Chondrocyte (in vitro differentiated cells): Measurements from ENCODE around the gene C1QTNF12. TPM values are rescaled to one million over a fixed set of nuclear protein-coding genes. Genes with fewer than 3 reads are reported as not detected.

Source experiments
- DNase-seq: peaks from one replicate; pipeline ENCODE4 v3.0.0; 2021; ENCODE audit warnings: mixed read lengths, low spot score
- H3K27ac Mint-ChIP-seq: one replicate; pipeline ENCODE4 v1.8.0; 2021; ENCODE audit warnings: mild to moderate bottlenecking, moderate library complexity, mixed read lengths; ENCODE audit not compliant: unreplicated experiment
- H3K27me3 Mint-ChIP-seq: 2 replicates; pipeline ENCODE4 v1.8.0; 2021; ENCODE audit warnings: low read depth, mixed read lengths
- H3K36me3 Mint-ChIP-seq: 2 replicates; pipeline ENCODE4 v1.8.0; 2021; ENCODE audit warnings: low read depth, mixed read lengths
- H3K4me1 Mint-ChIP-seq: 2 replicates; pipeline ENCODE4 v1.8.0; 2021; ENCODE audit warnings: low read depth, mild to moderate bottlenecking, mixed read lengths
- H3K4me3 Mint-ChIP-seq: one replicate; pipeline ENCODE4 v1.8.0; 2021; ENCODE audit warnings: mild to moderate bottlenecking, moderate library complexity, mixed read lengths; ENCODE audit not compliant: unreplicated experiment
- H3K9me3 Mint-ChIP-seq: 2 replicates; pipeline ENCODE4 v1.8.0; 2021; ENCODE audit warnings: low read depth, mixed read lengths
- CTCF ChIP-seq: fragments of 200-600 bp; sonication (generic); IDR thresholded peaks from 2 replicates; pipeline ENCODE4 v1.5.0; 2021; ENCODE audit warnings: antibody characterized with exemption, mild to moderate bottlenecking, moderate library complexity
- total RNA-seq: library from RNA; stranded (reverse); gene quantifications from 3 replicates; pipeline ENCODE4 v1.2.1, GENCODE V29; 2021

Gene C1QTNF12
- total RNA-seq, 1 donor from 2014 or later: 1.3 TPM

GRCh38 chr1:1284221-1285101 is 37.9 kb upstream of the C1QTNF12 start:
- no peaks in the 10 kb centered on the region for H3K27me3 Mint-ChIP-seq
- H3K27ac Mint-ChIP-seq: no peak overlapping the region
- H3K36me3 Mint-ChIP-seq: no peaks in the 10 kb centered on the region
- H3K4me1 Mint-ChIP-seq: no peaks in the 10 kb centered on the region
- H3K9me3 Mint-ChIP-seq: no peaks in the 10 kb centered on the region
- DNase-seq: no peak
- no peak overlapping the region for H3K4me3 Mint-ChIP-seq
- TF ChIP-seq CTCF: no peak

DNA sequence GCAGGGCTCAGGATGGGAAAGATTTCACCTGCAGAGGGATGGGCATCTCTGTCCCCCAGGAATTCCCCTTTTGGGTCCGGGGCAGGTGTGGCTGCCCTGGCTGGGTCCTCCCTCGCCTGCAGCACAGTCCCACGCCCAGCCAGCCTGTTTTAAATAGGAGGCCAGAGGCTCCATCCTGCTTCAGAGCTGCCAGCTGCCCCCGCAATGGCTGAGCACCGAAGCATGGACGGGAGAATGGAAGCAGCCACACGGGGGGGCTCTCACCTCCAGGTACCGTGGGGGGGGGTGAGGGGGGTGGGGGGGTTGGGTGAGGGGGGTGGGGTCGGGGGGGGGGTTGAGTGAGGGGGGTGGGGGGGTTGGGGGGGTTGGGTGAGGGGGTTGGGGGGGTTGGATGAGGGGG is 37.3 kb upstream of the C1QTNF12 start:
- H3K27ac Mint-ChIP-seq: no peak overlapping the region

DNA sequence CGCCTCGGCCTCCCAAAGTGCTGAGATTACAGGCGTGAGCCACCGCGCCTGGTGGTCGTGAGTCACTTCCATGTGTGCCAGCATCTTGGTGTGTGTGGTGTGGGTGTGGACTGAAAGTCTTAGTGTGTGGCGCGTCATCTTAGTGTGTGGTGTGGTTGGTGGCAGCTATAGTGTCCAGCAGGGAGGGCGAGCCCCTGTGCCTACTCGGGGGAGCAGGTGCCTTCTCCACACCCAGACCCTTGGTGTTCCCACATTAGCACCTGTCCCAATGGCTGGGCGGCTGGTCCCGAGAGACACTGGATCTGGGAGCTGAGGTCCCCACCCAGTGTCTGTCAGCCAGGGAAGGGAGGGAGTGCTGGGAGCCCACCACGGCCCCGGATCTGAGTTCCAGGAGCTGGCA is 36.5 kb upstream of the C1QTNF12 start:
- Mint-ChIP-seq H3K27ac (no peak overlapping the region), H3K27me3 (no peaks in the 10 kb centered on the region), H3K4me3 (no peak overlapping the region), H3K4me1 (no peaks in the 10 kb centered on the region), H3K36me3 (no peaks in the 10 kb centered on the region), H3K9me3 (no peaks in the 10 kb centered on the region)
- DNase-seq: no peak
- no peak for TF ChIP-seq CTCF

More for the DNA sequence above, 37.3 kb upstream of the C1QTNF12 start:
- Mint-ChIP-seq H3K9me3 (no peaks in the 10 kb centered on the region), H3K4me3 (no peak overlapping the region), H3K4me1 (no peaks in the 10 kb centered on the region), H3K36me3 (no peaks in the 10 kb centered on the region), H3K27me3 (no peaks in the 10 kb centered on the region)
- no peak for DNase-seq
- no peak for TF ChIP-seq CTCF

DNA sequence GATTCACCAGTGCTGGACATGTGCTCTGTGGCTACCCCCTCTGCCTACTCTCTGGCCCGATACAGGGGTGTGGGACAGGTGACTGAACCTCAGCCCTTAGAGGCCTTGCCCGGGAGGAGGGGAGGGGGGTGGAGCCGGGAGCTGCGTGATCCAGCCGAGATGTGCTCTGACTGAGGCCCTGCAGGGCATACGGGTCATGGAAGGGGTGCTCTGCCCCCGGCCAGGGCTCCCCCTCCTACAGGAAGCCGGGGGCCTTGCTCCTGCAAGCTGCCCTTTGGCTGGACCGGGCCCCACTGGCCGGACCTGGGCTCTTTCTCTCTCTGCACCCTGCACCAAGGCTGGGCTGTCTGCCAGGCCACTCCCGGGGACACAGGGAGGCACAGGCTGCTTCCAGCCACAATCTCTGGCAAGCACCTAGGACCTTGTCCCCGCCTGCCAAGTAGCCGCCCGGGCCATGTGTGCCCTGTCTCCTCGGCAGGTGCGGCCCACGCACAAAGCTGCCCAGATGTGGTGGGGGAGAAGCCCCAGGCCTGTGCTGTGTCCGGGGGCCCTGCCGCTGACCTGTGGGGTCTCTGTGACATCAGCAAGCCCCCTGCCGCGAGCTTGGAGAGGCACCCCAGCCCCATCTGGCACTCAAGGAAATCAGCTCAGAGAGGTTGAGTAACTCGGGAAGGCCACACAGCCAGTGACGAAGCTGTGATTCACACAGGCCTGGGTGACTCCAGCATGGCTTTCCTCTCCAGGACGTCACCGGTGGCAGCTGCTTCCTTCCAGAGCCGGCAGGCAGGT is 35.2 kb upstream of the C1QTNF12 start:
- Mint-ChIP-seq H3K27ac (no peak overlapping the region), H3K4me1 (no peaks in the 10 kb centered on the region), H3K27me3 (no peaks in the 10 kb centered on the region), H3K9me3 (no peaks in the 10 kb centered on the region), H3K36me3 (no peaks in the 10 kb centered on the region), H3K4me3 (no peak overlapping the region)
- no peak for DNase-seq
- no peak for TF ChIP-seq CTCF

DNA sequence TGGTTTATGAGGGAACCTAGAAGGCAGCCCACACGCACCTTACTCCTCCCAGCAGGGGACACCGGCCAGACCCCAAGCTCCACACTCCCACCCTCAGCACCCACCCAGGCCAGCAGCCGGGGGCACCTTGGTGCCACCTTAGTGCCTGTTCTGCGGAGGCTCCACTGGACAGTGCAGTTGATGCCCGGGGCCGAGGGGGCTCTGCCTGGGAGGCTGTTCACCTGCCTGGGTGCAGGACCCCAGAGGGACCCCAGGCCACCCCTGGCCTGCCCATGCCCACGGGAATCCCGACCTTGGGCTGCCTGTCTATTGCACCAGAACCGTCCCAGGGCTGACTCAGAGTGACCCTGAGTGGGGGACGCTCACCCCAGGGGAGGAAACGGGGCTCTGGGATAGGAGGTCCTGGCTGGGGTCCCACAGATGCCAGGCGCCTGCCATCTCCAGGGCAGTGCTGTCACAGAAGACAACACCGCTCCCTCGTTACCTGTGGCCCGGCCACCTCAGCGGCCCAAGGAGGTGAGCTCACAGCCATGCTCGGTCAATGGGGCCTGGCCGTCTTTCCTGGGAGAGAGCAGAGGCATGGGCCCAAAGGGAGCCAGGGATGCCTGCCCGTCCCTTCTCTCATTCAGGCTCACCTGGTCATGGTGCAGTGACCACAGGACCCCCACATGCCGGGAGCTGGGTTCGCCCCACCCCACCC is 34.4 kb upstream of the C1QTNF12 start:
- no peak for DNase-seq
- no peak overlapping the region for H3K27ac Mint-ChIP-seq
- TF ChIP-seq CTCF: no peak
- H3K4me1 Mint-ChIP-seq: no peaks in the 10 kb centered on the region
- no peak overlapping the region for H3K4me3 Mint-ChIP-seq
- H3K9me3 Mint-ChIP-seq: no peaks in the 10 kb centered on the region
- no peaks in the 10 kb centered on the region for H3K27me3 Mint-ChIP-seq
- H3K36me3 Mint-ChIP-seq: no peaks in the 10 kb centered on the region
